ENCODE measurements around the gene SIRPG. TPM values are rescaled to one million over a fixed set of nuclear protein-coding genes. Genes with fewer than 3 reads are reported as not detected.

The SIRPG gene
- total and polyA plus RNA-seq, 4 donors = 0.32 to 0.71 (median 0.42) TPM; not detected in 1

DNA sequence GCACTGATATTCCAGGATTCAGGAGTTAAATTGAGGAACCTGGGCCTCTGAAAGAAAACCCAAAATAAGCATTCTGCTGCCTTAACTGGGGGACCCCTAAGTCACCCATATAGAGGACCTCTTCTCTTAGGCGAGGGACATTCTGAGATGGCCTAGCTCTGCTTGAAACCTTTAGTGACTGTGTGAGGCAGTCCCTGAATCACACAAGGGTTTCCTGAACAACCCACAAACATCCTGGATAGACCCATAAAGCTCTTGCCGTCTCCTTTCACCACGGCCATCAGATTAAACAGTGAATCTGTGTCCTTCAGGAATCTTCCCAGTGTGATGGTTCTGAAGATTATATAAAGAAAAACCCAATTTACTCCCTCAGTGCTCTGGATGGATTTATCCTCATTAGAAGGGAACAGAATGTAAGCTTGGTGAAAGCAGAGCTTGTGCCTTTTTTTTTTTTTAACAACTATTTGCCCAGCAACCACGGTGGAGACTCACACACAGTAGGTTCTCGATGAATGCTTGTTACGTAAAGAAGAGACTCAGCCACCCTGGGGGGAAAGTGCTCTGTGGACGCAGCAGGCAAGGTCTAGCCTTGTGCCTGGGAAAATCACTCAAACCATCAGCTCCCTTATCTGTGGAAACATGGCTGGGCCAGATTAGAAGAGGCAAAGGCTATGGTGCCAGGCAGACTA, 39.1 kb upstream of the SIRPG start:
- H3K4me3 ChIP-seq (ENCODE audit: low read depth in 1 of 3, low read length in 3 of 3) = no peak overlapping the region
- H3K9me3 ChIP-seq (ENCODE audit: control insufficient read depth in 4 of 4, low read length in 3 of 4) = no peaks in the 10 kb centered on the region
- H3K27ac ChIP-seq (ENCODE audit: low read depth in 1 of 2, low read length in 2 of 2) = no peak overlapping the region
- DNase-seq (ENCODE audit: low spot score) = no peak
- H3K9ac ChIP-seq (ENCODE audit: low read depth in 1 of 2, low read length in 2 of 2) = no peak overlapping the region
- no peak for TF ChIP-seq JUND (IDR thresholded peaks at IDR 0.05)
- TF ChIP-seq, protein P1, sequence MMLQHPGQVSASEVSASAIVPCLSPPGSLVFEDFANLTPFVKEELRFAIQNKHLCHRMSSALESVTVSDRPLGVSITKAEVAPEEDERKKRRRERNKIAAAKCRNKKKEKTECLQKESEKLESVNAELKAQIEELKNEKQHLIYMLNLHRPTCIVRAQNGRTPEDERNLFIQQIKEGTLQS (IDR thresholded peaks at IDR 0.05) = no peak
- no peak for TF ChIP-seq GABPA (IDR thresholded peaks at IDR 0.05 in 1 of 2, conservative IDR thresholded peaks at IDR 0.05 in 1 of 2)
- TF ChIP-seq, protein P2, sequence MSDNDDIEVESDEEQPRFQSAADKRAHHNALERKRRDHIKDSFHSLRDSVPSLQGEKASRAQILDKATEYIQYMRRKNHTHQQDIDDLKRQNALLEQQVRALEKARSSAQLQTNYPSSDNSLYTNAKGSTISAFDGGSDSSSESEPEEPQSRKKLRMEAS (IDR thresholded peaks at IDR 0.05) = no peak
- TF ChIP-seq TAF1 (conservative IDR thresholded peaks at IDR 0.05) = no peak
- TF ChIP-seq, protein P3, sequence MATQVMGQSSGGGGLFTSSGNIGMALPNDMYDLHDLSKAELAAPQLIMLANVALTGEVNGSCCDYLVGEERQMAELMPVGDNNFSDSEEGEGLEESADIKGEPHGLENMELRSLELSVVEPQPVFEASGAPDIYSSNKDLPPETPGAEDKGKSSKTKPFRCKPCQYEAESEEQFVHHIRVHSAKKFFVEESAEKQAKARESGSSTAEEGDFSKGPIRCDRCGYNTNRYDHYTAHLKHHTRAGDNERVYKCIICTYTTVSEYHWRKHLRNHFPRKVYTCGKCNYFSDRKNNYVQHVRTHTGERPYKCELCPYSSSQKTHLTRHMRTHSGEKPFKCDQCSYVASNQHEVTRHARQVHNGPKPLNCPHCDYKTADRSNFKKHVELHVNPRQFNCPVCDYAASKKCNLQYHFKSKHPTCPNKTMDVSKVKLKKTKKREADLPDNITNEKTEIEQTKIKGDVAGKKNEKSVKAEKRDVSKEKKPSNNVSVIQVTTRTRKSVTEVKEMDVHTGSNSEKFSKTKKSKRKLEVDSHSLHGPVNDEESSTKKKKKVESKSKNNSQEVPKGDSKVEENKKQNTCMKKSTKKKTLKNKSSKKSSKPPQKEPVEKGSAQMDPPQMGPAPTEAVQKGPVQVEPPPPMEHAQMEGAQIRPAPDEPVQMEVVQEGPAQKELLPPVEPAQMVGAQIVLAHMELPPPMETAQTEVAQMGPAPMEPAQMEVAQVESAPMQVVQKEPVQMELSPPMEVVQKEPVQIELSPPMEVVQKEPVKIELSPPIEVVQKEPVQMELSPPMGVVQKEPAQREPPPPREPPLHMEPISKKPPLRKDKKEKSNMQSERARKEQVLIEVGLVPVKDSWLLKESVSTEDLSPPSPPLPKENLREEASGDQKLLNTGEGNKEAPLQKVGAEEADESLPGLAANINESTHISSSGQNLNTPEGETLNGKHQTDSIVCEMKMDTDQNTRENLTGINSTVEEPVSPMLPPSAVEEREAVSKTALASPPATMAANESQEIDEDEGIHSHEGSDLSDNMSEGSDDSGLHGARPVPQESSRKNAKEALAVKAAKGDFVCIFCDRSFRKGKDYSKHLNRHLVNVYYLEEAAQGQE (IDR thresholded peaks at IDR 0.05) = no peak
- TF ChIP-seq RAD21 (IDR thresholded peaks at IDR 0.05) = no peak
- TF ChIP-seq, protein P4, sequence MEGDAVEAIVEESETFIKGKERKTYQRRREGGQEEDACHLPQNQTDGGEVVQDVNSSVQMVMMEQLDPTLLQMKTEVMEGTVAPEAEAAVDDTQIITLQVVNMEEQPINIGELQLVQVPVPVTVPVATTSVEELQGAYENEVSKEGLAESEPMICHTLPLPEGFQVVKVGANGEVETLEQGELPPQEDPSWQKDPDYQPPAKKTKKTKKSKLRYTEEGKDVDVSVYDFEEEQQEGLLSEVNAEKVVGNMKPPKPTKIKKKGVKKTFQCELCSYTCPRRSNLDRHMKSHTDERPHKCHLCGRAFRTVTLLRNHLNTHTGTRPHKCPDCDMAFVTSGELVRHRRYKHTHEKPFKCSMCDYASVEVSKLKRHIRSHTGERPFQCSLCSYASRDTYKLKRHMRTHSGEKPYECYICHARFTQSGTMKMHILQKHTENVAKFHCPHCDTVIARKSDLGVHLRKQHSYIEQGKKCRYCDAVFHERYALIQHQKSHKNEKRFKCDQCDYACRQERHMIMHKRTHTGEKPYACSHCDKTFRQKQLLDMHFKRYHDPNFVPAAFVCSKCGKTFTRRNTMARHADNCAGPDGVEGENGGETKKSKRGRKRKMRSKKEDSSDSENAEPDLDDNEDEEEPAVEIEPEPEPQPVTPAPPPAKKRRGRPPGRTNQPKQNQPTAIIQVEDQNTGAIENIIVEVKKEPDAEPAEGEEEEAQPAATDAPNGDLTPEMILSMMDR (IDR thresholded peaks at IDR 0.05; ENCODE audit: low read depth, low read length, missing input control) = no peak
- no peak for TF ChIP-seq FOXA1 (IDR thresholded peaks at IDR 0.05)
- TF ChIP-seq HNF4A (conservative IDR thresholded peaks at IDR 0.05) = no peak
- H3K27me3 ChIP-seq (ENCODE audit: control insufficient read depth in 4 of 4, insufficient read depth in 4 of 4, low read length in 3 of 4) = no peaks in the 10 kb centered on the region
- no peaks in the 10 kb centered on the region for H3K36me3 ChIP-seq (ENCODE audit: control insufficient read depth in 4 of 4, insufficient read depth in 3 of 4, low read depth in 1 of 4, low read length in 3 of 4)
- H3K4me1 ChIP-seq (ENCODE audit: control insufficient read depth in 4 of 4, insufficient read depth in 4 of 4, low read length in 3 of 4) = no peaks in the 10 kb centered on the region
- WGBS = 69% methylated on average over 7 of the region's 7 CpGs

DNA sequence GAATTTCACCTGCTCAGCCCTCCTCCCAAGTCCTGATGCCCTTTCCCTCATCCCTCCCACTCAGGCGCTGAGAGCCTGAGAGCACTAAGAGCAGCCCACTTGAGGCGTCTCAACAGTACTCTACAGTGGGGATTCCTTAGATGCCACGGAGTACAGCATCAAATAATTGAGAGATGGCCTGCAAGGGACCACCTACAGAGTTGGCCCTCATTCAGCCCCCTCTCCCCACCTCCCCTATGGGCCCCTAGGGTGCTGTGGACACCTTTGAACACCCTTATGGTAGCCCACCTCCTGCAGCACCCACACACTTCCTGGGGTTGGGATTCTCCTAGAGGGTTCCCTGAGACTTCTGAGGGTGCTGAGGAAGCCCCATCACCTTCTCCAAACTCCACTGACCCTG, 37.1 kb upstream of the SIRPG start:
- WGBS = 74% methylated on average over 3 of the region's 3 CpGs
- Histone ChIP-seq H3K9ac (ENCODE audit: low read depth in 1 of 2, low read length in 2 of 2) (no peak overlapping the region), H3K9me3 (ENCODE audit: control insufficient read depth in 4 of 4, low read length in 3 of 4) (peaks cover 0 to 3% (median 0%) of the 10 kb centered on the region in 4 donors), H3K27ac (ENCODE audit: low read depth in 1 of 2, low read length in 2 of 2) (no peak overlapping the region), H3K4me1 (ENCODE audit: control insufficient read depth in 4 of 4, insufficient read depth in 4 of 4, low read length in 3 of 4) (no peaks in the 10 kb centered on the region), H3K4me3 (ENCODE audit: low read depth in 1 of 3, low read length in 3 of 3) (no peak overlapping the region), H3K27me3 (ENCODE audit: control insufficient read depth in 4 of 4, insufficient read depth in 4 of 4, low read length in 3 of 4) (no peaks in the 10 kb centered on the region), H3K36me3 (ENCODE audit: control insufficient read depth in 4 of 4, insufficient read depth in 3 of 4, low read depth in 1 of 4, low read length in 3 of 4) (no peaks in the 10 kb centered on the region)
- DNase-seq (ENCODE audit: low spot score) = no peak
- TF ChIP-seq, protein P2 (IDR thresholded peaks at IDR 0.05) = no peak

Data from liver (tissue), 9 donors.